Heart right ventricle (tissue), 16 donors: ENCODE data around the gene PAK4. TPM values are rescaled to one million over a fixed set of nuclear protein-coding genes. Genes with fewer than 3 reads are reported as not detected.

Experiments
- ATAC-seq, 8 donors: fragments of 200-7000 bp; cut with Tn5 transposase; one replicate each; pipeline ENCODE4 v1.9.1; 2020; ENCODE audit warnings: mild to moderate bottlenecking in 8 of 8, moderate library complexity in 8 of 8, moderate number of reproducible peaks in 1 of 8
- DNase-seq, 2 donors: peaks; one replicate each; pipeline ENCODE4 v3.0.0-alpha.2; 2020
- H3K27ac ChIP-seq, 10 donors: fragments of 200-600 bp; sonication (generic) in 2 of 10; one replicate each; pipeline versions ENCODE4 v1.5.0 to v1.8.0; 2020 to 2022; ENCODE audit warnings: mild to moderate bottlenecking in 3 of 10
- H3K27me3 ChIP-seq, 7 donors: fragments of 200-600 bp; one replicate each; pipeline ENCODE4 v1.8.0; 2021 to 2022; ENCODE audit warnings: mild to moderate bottlenecking in 2 of 7
- H3K36me3 ChIP-seq, 9 donors: fragments of 200-600 bp; sonication (generic) in 1 of 9; one replicate each; pipeline versions ENCODE4 v1.5.0 to v1.8.0; 2020 to 2022; ENCODE audit warnings: mild to moderate bottlenecking in 2 of 9
- H3K4me1 ChIP-seq, 9 donors: fragments of 200-600 bp; sonication (generic) in 1 of 9; one replicate each; pipeline versions ENCODE4 v1.5.0 to v1.8.0; 2020 to 2022; ENCODE audit warnings: mild to moderate bottlenecking in 4 of 9
- H3K4me3 ChIP-seq, 10 donors: fragments of 200-600 bp; sonication (generic) in 2 of 10; one replicate each; pipeline versions ENCODE4 v1.5.0 to v1.8.0; 2020 to 2022; ENCODE audit warnings: mild to moderate bottlenecking in 7 of 10, moderate library complexity in 2 of 10
- H3K9me3 ChIP-seq, 11 donors: fragments of 200-600 bp in 10 of 11; sonication (generic) in 2 of 11; one replicate each; pipeline versions ENCODE4 v1.5.0 to v1.8.0; 2013 to 2022; ENCODE audit warnings: mild to moderate bottlenecking in 2 of 11, control low read depth in 1 of 11, moderate library complexity in 1 of 11
- CTCF ChIP-seq, 9 donors: fragments of 200-600 bp; sonication (generic) in 2 of 9; IDR thresholded peaks; one replicate each; pipeline versions ENCODE4 v1.5.0 to v1.8.0; 2021 to 2022; ENCODE audit warnings: antibody characterized with exemption in 9 of 9, mild to moderate bottlenecking in 5 of 9, moderate library complexity in 1 of 9
- WGBS, 2 donors: extraction: QIAGEN DNeasy Blood & Tissue Kit; methylation state at CpG; one replicate each; pipeline ENCODE4 v1.1.7; 2013; ENCODE audit warnings: inconsistent platforms in 1 of 2; 5-methylcytosine and 5-hydroxymethylcytosine counted together
- intact Hi-C, 10 donors: fragments of 100-400 bp; cut with DNase I; formaldehyde crosslinking; loops; one replicate each; pipeline versions ENCODE4 v1.11.1 to v1.14.2; 2022
- polyA plus RNA-seq, 2 donors: library from polyadenylated mRNA; stranded (reverse); fragments of 200-250 nt; gene quantifications; one replicate each; pipeline ENCODE4 v1.2.3, GENCODE V29; 2013
- total RNA-seq, 10 donors: library from RNA; stranded (reverse); fragmentation: NEBNext Ultra II Directional in 3 of 10; extraction: Animal tissue kit (Norgen Biotek cat#: 25700) in 3 of 10; gene quantifications; one replicate each; pipeline versions ENCODE4 v1.2.1 to v1.2.4, GENCODE V29; 2021 to 2023
- donor health status: Arrhythmogenic right ventricular cardiomyopathy.
- donor health status: ischemic (EF 13 %, LVEDD 7.1; RV severe dilation, severe dysfunction).
- donor health status: healthy with polysubstance abuse.
- donor health status: DM: no; HTN: yes; CAD: no.
- donor health status: DM: no; HTN: no; CAD: no.
- donor health status: ischemic (EF 25% LVEDD 6.9; RV normal size, moderate dysfunction).
- donor health status: ischemic (EF 25% LVEDD 5.7; RV mildly dilated, moderate dysfunction).
- donor health status: healthy.
- donor health status: DM: yes; HTN: yes; CAD: no.
- donor health status: Ischemic cardiomyopathy.
- donor health status: ischemic (EF 35%, LVEDD 5.7; RV mildly dilated, moderate dysfunction).
- donor health status: nonischemic (EF 11% LVEDD 7.7; RV severe dilation, severe dysfunction).
- donor health status: DM: yes; HTN: yes; CAD: no.
- donor health status: PGD.
- donor health status: ischemic (EF 29% LVEDD 5.4; RV normal size, mild dysfunction).
- donor health status: nonischemic (EF 23%, LVEDD 6.1; RV moderate dilation, normal function).

The PAK4 gene
- total and polyA plus RNA-seq, 12 donors, result 8.6 to 22.4 (median 16.1) TPM

GRCh38 chr19:39197808-39198207 lies 72.2 kb downstream of the PAK4 start:
- H3K27me3 ChIP-seq, result peaks cover 11 to 98% (median 93%) of the 10 kb centered on the region in 7 donors
- ATAC-seq, result no peak
- H3K4me1 ChIP-seq, result peaks cover 0 to 5% (median 0%) of the 10 kb centered on the region in 9 donors
- no peak for DNase-seq
- no peaks in the 10 kb centered on the region for H3K9me3 ChIP-seq
- no peak overlapping the region for H3K27ac ChIP-seq
- peak in 1 of 9 donors; percentile 6 for TF ChIP-seq CTCF (IDR thresholded peaks at IDR 0.05)
- 51 to 56% methylated on average over 5 of the region's 5 CpGs for WGBS, 2 donors
- H3K4me3 ChIP-seq, result no peak overlapping the region
- intact Hi-C loops, result loop anchor here in 3 of 10 donors (10.0 kb wide), 2 partner anchors 83 to 127 kb away; partner anchors contain the start of gene LRFN1 (in 2 of the 3)
- no peaks in the 10 kb centered on the region for H3K36me3 ChIP-seq

- 30% methylated on average over 11 of the region's 11 CpGs for WGBS, 2 donors
- H3K36me3 ChIP-seq, result no peaks in the 10 kb centered on the region
- peak in 3 of 8 donors; percentile 52 to 58 (median 56) for ATAC-seq
- no peak overlapping the region for H3K4me3 ChIP-seq
- intact Hi-C loops, result loop anchor here in 3 of 10 donors (10.0 kb wide), 2 partner anchors 84 to 126 kb away; partner anchors contain the start of gene LRFN1 (in 2 of the 3)
- no peak overlapping the region for H3K27ac ChIP-seq
- H3K9me3 ChIP-seq, result no peaks in the 10 kb centered on the region
- H3K4me1 ChIP-seq, result peaks cover 0 to 5% (median 0%) of the 10 kb centered on the region in 9 donors
- DNase-seq, result no peak
- TF ChIP-seq CTCF (IDR thresholded peaks at IDR 0.05), result no peak
- H3K27me3 ChIP-seq, result peaks cover 15 to 99% (median 97%) of the 10 kb centered on the region in 7 donors
Observed at GRCh38 chr19:39199025-39199424, 73.4 kb downstream of the PAK4 start.

- 86 to 87% methylated on average over 32 of the region's 32 CpGs for WGBS, 2 donors
- Histone ChIP-seq H3K36me3 (no peaks in the 10 kb centered on the region), H3K9me3 (no peaks in the 10 kb centered on the region), H3K4me1 (peaks cover 0 to 5% (median 0%) of the 10 kb centered on the region in 9 donors), H3K27ac (no peak overlapping the region), H3K4me3 (no peak overlapping the region), H3K27me3 (peaks cover 19 to 100% (median 99%) of the 10 kb centered on the region in 7 donors)
- DNase-seq (no peak), ATAC-seq (peak in 1 of 8 donors; percentile 12)
- TF ChIP-seq CTCF (IDR thresholded peaks at IDR 0.05), result no peak
- intact Hi-C loops, result no loop called here
Observed at GRCh38 chr19:39200066-39200802, 74.6 kb downstream of the PAK4 start.

- no peak for ATAC-seq
- DNase-seq, result no peak
- H3K4me1 ChIP-seq, result peaks cover 0 to 5% (median 0%) of the 10 kb centered on the region in 9 donors
- peaks cover 19 to 99% (median 99%) of the 10 kb centered on the region in 7 donors for H3K27me3 ChIP-seq
- 82 to 85% methylated on average over 3 of the region's 3 CpGs for WGBS, 2 donors
- TF ChIP-seq CTCF (IDR thresholded peaks at IDR 0.05), result no peak
- H3K4me3 ChIP-seq, result no peak overlapping the region
- intact Hi-C loops, result no loop called here
- H3K27ac ChIP-seq, result no peak overlapping the region
- H3K36me3 ChIP-seq, result no peaks in the 10 kb centered on the region
- H3K9me3 ChIP-seq, result no peaks in the 10 kb centered on the region
Observed at GRCh38 chr19:39200803-39201115, 75.2 kb downstream of the PAK4 start.
